Islet of Langerhans (tissue), 1 donor: ENCODE results near the gene CMTR2.

Source experiments
- FAIRE-seq: peaks from one replicate; lab custom pipeline; 2011; peaks lifted over from hg19 to GRCh38; lab: Jason Lieb, UNC

Gene CMTR2

DNA sequence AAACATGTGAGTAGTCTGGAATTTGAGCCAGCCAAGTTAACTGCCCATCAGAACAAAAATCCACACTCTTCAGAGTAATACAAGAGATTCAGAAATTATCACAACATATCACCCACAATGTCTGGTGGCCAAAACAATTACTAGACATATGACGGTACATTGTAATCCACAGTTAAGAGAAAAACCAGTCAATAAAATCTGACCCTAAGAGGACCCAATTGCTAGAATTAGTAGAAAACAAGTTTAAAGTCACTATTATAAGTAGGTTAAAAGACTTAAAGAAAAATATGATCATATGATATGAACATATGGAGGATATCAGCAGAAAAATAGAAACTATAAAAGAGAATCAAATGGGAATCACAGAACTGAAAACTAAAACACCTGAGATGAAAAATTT, 15.8 kb downstream of the CMTR2 start:
- FAIRE-seq = no peak

DNA sequence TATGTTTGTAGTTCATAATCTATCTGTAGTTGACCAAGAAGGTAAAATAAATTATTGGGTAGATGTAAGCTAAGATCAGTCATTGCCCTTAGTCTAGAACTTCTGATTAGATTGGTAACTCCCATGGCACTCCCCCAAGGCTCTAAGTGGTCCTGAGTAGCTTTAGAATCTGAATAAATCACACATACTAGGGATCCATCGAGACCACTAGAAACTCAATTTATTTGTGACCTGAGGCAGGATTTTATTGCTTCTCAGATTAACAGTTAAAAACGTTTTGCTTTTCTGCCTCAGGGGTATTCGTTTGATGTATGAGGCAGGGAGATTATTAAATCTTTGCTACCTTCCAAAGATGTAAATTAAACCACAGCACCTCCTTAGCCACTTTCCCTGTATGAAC, 24.9 kb downstream of the CMTR2 start:
- FAIRE-seq = no peak

DNA sequence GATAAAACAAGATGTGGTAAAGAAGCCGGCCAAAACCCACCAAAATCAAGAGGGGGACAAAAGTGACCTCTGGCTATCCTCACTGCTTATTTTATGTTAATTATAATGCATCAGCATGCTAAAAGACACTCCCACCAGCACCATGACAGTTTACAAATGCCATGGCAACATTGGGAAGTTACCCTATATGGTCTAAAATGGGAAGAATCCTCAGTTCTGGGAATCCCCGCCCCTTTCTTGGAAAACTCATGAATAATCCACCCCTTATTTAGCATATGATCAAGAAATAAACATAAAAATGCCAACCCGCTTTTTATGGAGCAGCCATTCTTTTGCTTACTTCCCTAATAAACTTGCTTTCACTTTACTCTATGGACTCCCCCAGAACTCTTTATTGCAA, 25.6 kb downstream of the CMTR2 start:
- no peak for FAIRE-seq

DNA sequence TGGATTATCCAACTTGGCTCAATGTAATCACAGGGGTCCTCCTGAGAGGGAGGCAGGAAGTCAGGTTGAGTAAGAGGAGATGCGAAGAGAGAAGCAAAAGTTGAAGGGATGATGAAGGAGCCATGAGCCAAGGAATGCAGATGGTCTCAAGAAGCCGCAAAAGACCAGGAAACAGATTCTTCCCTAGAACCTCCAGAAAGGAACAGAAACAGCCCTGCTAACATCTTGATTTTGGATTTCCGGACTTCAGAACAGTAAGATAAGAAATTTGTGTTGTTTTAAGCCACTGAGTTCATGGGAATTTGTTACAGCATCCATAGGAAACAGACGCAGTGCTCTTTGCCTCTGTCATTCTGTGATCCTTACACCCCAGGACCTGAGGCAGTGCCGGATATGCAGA, 26.8 kb downstream of the CMTR2 start:
- FAIRE-seq = no peak

DNA sequence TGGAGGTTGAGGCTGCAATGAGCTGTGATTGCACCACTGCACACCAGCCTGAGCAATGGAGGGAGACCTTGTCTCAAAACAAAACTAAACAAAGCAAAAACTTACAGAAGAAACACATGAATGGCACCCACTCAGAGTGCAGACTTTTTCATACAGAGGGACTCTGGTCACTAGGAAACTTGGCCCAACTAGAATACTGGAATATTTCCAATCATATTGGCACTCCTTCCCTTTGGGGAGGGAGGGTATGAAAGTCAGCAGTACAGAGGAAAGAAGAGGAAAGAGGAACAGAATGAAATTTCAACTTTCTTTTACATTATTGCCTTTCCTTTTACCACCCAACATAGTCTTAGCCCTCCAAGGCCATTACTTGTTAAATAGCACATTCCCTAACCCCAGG, 28.2 kb downstream of the CMTR2 start:
- no peak for FAIRE-seq

DNA sequence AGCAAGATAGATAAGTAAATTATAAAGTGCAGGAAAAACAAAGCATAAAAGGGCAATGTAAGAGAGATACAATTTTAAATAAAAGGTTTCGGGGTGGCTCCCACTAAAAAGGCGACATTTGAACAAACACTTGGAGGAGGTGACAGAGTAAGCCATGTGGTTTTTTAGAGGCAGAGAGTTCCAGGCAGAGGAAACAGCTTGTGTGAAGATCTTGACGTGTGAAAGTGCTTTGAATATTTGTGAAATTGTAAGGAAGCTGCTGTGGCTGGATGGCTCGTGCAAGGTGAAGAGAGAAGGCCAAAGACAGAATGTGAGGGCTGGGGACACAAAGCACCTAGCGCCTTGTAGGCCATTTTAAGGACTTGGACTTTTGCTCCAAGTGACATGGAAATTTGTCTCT, 30.1 kb downstream of the CMTR2 start:
- no peak for FAIRE-seq

DNA sequence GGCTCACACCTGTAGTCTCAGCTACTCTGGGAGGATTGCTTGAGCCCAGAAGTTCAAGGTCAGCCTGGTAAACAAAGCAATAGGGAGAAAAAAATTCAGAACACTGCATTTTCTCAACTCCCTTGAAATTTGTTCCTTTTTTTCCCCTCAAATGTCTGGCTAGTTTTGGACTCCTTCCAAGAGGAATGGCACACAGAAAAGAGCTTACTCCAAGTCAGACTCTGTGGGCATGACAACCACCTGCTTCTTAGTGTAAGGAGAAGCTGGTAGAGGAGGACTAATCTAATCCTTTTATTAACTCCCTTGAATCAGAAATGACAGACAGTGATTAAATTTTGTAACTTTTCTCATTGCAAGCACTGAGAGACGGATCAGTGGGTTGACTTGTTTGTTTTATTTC, 30.8 kb downstream of the CMTR2 start:
- no peak for FAIRE-seq

DNA sequence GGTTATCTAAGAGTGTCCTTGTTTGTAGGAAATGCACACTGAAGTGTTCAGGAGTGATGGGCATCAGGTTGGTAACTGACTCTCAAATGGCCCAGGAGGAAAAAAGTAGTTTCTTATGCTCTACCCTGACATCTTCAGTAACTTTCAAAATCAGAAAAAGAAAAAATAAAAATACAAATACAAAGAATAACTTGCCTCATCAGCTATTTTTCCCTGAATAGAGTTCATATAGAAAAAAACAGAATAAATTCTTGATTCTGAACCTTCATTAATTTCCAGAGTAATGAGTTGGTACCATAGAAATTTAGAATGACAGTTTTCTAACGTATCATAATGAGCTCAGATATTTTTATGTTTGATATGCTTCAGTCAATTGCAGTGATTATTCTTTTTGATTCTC, 31.4 kb downstream of the CMTR2 start:
- no peak for FAIRE-seq

DNA sequence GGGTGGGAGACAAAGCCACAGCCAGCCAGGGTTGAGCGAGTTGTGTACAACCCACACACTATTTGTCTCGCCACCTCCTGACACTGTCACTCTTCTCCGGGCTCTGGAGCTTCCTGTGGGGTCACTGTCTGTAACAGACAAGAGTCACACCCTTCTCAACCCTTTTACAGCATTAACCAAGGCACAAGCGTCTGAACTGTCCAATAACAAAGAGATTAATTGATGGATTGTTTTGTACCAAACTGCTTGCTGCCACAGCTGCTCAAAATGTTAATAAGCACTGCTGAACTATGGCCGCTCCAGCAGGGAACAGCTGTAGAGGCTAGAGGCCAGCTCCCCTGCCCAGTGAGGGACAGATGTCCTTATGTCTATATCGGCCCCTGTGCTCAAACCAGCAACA, 33.5 kb downstream of the CMTR2 start:
- FAIRE-seq = no peak

DNA sequence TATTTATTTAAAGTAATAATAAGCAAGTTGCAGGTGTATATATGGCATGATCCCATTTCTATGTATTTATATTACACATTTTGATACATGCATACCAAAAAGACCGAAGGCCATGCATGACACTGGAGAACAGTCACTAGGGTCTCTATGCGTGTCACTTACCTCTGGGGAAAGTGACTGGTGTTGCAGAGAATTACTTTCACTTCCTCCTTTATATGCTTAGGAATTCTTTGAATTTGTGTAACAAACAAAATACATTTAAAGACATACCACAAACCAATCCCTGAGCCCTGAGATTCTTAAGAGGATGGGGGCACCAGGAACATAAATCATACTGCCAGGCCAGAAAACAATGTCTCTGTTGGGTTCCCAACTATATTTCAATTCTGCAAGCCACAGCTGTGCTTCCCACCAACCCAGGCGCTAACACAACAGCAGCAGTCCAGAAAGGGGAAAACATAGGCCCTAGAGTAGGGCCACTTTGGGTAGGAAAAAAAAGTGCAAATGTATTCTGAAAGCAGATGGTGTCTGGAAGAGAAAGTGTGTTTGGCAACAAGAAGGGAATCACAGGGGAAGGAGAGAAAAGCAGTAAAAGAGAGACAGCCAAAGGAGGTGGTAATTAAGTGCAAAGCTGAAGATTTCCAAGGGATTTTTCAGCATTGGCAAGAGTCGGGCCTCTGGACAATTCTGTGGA, 34.2 kb downstream of the CMTR2 start:
- no peak for FAIRE-seq

DNA sequence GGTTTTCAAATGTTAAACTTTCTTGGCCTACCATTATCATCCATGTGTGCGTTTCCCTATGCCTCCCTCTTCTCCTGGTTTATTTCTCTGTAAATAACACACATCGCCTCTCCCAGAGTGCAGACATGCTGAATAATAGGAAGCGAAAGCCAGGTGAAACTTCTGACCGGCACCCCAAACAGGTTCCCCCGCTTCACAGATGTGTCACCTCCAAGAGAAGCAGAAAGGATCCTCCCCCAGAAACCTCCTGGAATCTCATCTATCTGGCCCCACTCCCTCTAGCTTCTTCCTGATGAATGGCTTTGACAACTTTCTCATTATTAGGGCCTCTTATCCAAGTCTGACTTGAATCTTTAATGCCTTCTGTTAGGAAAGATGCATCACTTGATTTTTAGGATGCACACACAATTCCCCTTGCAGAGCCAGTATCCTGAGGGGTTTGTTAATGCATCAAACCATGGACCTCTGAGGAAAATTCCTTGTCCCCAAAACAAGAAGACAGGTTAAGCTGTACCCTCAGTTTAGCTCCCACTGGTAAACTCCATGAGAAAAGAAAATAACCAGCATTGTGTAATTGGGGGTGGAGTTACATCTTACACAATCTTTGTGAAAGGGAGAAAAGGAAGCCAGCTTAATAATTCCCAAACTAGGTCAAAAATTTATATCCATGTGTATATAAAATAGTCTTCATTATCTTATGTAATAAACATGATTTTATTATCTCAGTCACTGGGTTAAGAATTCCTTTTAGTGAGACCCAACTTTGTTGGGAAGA, 38.6 kb downstream of the CMTR2 start:
- FAIRE-seq = no peak

DNA sequence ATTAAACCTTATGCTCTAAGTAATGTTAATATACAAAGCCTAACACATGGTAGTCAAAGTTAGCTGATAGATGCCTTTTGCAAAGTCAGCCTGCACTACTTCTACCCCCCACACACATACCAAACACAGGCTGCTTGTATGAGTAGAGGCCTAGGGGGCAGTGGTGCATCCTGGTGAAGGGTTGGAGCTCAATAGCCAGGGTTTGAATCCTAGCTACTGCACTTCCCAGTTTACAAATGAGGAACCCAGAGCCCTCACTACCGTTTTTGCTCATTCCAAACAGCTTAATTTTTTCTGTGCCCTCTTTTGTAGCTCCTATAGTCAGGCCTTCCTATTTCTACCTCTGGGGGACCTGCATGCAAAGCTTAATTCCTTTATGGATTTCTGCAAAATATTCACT, 39.8 kb downstream of the CMTR2 start:
- FAIRE-seq = no peak

DNA sequence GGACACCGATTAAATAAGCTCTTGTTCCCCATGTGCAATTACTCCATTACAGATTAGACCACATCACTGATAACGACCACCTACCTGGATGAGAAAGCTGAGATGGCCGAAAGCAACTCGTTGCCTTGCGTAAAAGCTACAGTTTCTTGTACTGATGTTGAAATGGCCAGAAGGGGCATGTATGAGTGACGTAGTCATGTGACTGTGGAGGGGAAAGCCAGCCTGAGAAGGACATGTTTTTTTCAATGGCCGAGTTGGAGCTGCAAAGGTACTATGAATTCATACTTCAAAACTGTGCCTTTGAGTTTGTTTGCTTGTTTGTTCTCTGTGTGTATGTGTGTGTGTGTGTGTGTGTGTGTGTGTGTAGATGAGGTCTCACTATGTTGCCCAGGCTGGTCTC, 41.7 kb downstream of the CMTR2 start:
- FAIRE-seq = no peak

DNA sequence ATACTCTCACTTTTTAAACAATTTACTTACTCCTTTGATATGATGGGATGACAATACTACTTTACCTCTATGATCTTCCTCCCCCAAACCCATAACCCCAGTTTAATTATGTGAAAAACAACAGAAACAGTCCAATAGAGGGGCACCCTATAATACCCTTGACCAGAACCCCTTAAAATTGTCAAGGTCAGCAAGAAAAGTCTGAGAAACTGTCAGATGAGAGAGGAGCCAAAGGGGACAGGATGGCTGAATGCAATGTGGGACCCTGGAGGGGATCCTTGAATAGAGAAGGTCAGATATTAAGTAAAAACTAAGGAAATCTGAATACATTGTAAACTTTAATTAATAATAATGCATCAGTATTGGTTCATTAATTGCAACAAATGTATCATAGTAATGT, 42.9 kb downstream of the CMTR2 start:
- FAIRE-seq = no peak

DNA sequence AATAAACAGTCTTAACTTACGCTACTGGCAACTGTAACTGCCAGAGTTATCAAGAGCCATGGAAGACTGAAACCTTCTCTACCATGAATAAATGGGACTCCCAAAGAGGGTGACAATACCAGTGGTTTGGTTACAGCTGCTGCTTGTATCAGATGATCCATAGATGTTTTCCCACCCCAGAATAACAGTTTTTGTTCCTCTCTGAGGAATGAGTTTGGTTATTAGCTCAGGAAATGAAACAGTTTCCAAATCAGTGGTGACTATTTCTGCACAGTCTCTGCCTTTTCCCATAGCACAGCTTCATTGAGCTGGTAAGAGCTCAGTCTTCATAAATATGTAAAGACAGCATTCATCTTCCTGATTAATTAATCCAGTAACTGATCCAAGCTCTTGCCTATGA, 44.7 kb downstream of the CMTR2 start:
- FAIRE-seq = no peak

DNA sequence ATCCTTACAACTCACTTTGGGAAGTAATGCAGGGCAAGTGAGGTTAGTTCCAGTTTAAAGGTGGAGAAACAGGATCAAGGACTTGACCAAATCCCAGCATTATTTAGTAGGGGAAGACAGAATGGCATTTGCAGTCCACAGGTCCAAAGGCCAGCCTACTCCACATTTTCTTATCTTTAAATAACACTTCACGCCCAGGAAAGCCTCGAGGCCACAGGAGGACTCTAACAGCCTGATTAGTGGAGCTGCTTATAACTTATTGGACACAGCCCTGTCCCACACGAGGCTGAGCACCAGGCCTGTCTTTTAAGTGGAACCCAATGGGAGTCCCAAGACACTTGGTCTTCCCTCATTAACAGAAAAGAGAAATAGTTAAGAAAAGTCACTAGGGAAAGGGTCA, 46.6 kb downstream of the CMTR2 start:
- FAIRE-seq = no peak

DNA sequence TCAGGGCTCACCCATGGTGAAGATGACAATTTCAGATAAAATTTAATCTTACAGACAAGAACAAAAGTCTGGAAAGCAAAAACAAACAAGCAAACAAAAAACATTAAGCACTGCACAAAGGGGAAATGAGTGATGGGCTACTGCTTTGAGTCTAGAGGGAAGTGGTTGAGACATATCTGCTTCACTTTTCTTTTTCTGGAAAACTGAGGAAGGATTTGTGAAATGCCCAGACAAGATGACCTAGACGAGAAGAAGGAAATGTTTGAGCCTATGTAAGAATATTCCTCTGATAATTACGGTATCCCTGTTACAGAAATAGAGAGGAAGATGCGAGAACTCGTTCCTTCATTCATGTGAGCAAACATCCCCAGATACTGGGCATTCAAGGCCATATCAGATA, 47.2 kb downstream of the CMTR2 start:
- FAIRE-seq = no peak
